Heart right ventricle (tissue), 16 donors: ENCODE results near the gene CSAD. TPM values are rescaled to one million over a fixed set of nuclear protein-coding genes. Genes with fewer than 3 reads are reported as not detected.

Source experiments
- ATAC-seq, 8 donors: fragments of 200-7000 bp; cut with Tn5 transposase; one replicate each; pipeline ENCODE4 v1.9.1; 2020; ENCODE audit warnings: mild to moderate bottlenecking in 8 of 8, moderate library complexity in 8 of 8, moderate number of reproducible peaks in 1 of 8
- DNase-seq, 2 donors: peaks; one replicate each; pipeline ENCODE4 v3.0.0-alpha.2; 2020
- H3K27ac ChIP-seq, 10 donors: fragments of 200-600 bp; sonication (generic) in 2 of 10; one replicate each; pipeline versions ENCODE4 v1.5.0 to v1.8.0; 2020 to 2022; ENCODE audit warnings: mild to moderate bottlenecking in 3 of 10
- H3K27me3 ChIP-seq, 7 donors: fragments of 200-600 bp; one replicate each; pipeline ENCODE4 v1.8.0; 2021 to 2022; ENCODE audit warnings: mild to moderate bottlenecking in 2 of 7
- H3K36me3 ChIP-seq, 9 donors: fragments of 200-600 bp; sonication (generic) in 1 of 9; one replicate each; pipeline versions ENCODE4 v1.5.0 to v1.8.0; 2020 to 2022; ENCODE audit warnings: mild to moderate bottlenecking in 2 of 9
- H3K4me1 ChIP-seq, 9 donors: fragments of 200-600 bp; sonication (generic) in 1 of 9; one replicate each; pipeline versions ENCODE4 v1.5.0 to v1.8.0; 2020 to 2022; ENCODE audit warnings: mild to moderate bottlenecking in 4 of 9
- H3K4me3 ChIP-seq, 10 donors: fragments of 200-600 bp; sonication (generic) in 2 of 10; one replicate each; pipeline versions ENCODE4 v1.5.0 to v1.8.0; 2020 to 2022; ENCODE audit warnings: mild to moderate bottlenecking in 7 of 10, moderate library complexity in 2 of 10
- H3K9me3 ChIP-seq, 11 donors: fragments of 200-600 bp in 10 of 11; sonication (generic) in 2 of 11; one replicate each; pipeline versions ENCODE4 v1.5.0 to v1.8.0; 2013 to 2022; ENCODE audit warnings: mild to moderate bottlenecking in 2 of 11, control low read depth in 1 of 11, moderate library complexity in 1 of 11
- CTCF ChIP-seq, 9 donors: fragments of 200-600 bp; sonication (generic) in 2 of 9; IDR thresholded peaks; one replicate each; pipeline versions ENCODE4 v1.5.0 to v1.8.0; 2021 to 2022; ENCODE audit warnings: antibody characterized with exemption in 9 of 9, mild to moderate bottlenecking in 5 of 9, moderate library complexity in 1 of 9
- WGBS, 2 donors: extraction: QIAGEN DNeasy Blood & Tissue Kit; methylation state at CpG; one replicate each; pipeline ENCODE4 v1.1.7; 2013; ENCODE audit warnings: inconsistent platforms in 1 of 2; 5-methylcytosine and 5-hydroxymethylcytosine counted together
- intact Hi-C, 10 donors: fragments of 100-400 bp; cut with DNase I; formaldehyde crosslinking; loops; one replicate each; pipeline versions ENCODE4 v1.11.1 to v1.14.2; 2022
- polyA plus RNA-seq, 2 donors: library from polyadenylated mRNA; stranded (reverse); fragments of 200-250 nt; gene quantifications; one replicate each; pipeline ENCODE4 v1.2.3, GENCODE V29; 2013
- total RNA-seq, 10 donors: library from RNA; stranded (reverse); fragmentation: NEBNext Ultra II Directional in 3 of 10; extraction: Animal tissue kit (Norgen Biotek cat#: 25700) in 3 of 10; gene quantifications; one replicate each; pipeline versions ENCODE4 v1.2.1 to v1.2.4, GENCODE V29; 2021 to 2023
- donor health status: Arrhythmogenic right ventricular cardiomyopathy.
- donor health status: ischemic (EF 13 %, LVEDD 7.1; RV severe dilation, severe dysfunction).
- donor health status: healthy with polysubstance abuse.
- donor health status: DM: no; HTN: yes; CAD: no.
- donor health status: DM: no; HTN: no; CAD: no.
- donor health status: ischemic (EF 25% LVEDD 6.9; RV normal size, moderate dysfunction).
- donor health status: ischemic (EF 25% LVEDD 5.7; RV mildly dilated, moderate dysfunction).
- donor health status: healthy.
- donor health status: DM: yes; HTN: yes; CAD: no.
- donor health status: Ischemic cardiomyopathy.
- donor health status: ischemic (EF 35%, LVEDD 5.7; RV mildly dilated, moderate dysfunction).
- donor health status: nonischemic (EF 11% LVEDD 7.7; RV severe dilation, severe dysfunction).
- donor health status: DM: yes; HTN: yes; CAD: no.
- donor health status: PGD.
- donor health status: ischemic (EF 29% LVEDD 5.4; RV normal size, mild dysfunction).
- donor health status: nonischemic (EF 23%, LVEDD 6.1; RV moderate dilation, normal function).

Gene CSAD
- total and polyA plus RNA-seq, 12 donors, result 8.0 to 76.4 (median 9.5) TPM

- DNase-seq, result no peak
- WGBS, 2 donors, result 90 to 92% methylated on average over 10 of the region's 10 CpGs
- no peak for TF ChIP-seq CTCF (IDR thresholded peaks at IDR 0.05)
Measured at GRCh38 chr12:53122961-53123468, 57.7 kb downstream of the CSAD start.

GRCh38 chr12:53120685-53121525, 59.8 kb downstream of the CSAD start:
- ATAC-seq (no peak), DNase-seq (no peak)
- 67 to 82% methylated on average over 12 of the region's 12 CpGs for WGBS, 2 donors
- Histone ChIP-seq H3K4me1 (peaks cover 0 to 9% (median 2%) of the 10 kb centered on the region in 9 donors), H3K9me3 (no peaks in the 10 kb centered on the region), H3K27ac (no peak overlapping the region), H3K27me3 (no peaks in the 10 kb centered on the region), H3K36me3 (no peaks in the 10 kb centered on the region), H3K4me3 (no peak overlapping the region)
- TF ChIP-seq CTCF (IDR thresholded peaks at IDR 0.05), result no peak
- intact Hi-C loops, result no loop called here

More at GRCh38 chr12:53122961-53123468, 57.7 kb downstream of the CSAD start:
- Histone ChIP-seq H3K27ac (no peak overlapping the region), H3K36me3 (no peaks in the 10 kb centered on the region), H3K4me3 (no peak overlapping the region), H3K4me1 (no peaks in the 10 kb centered on the region), H3K27me3 (no peaks in the 10 kb centered on the region), H3K9me3 (no peaks in the 10 kb centered on the region)
- intact Hi-C loops, result no loop called here
- ATAC-seq, result peak in 1 of 8 donors; percentile 20

GRCh38 chr12:53118751-53119300, 61.9 kb downstream of the CSAD start:
- Histone ChIP-seq H3K27me3 (no peaks in the 10 kb centered on the region), H3K27ac (no peak overlapping the region), H3K4me3 (no peak overlapping the region), H3K4me1 (peaks cover 0 to 14% (median 3%) of the 10 kb centered on the region in 9 donors), H3K9me3 (no peaks in the 10 kb centered on the region), H3K36me3 (no peaks in the 10 kb centered on the region)
- ATAC-seq (no peak), DNase-seq (no peak)
- intact Hi-C loops, result loop anchor here in 2 of 10 donors (5.0 to 10.0 kb wide), 2 partner anchors 33 to 56 kb away; no protein-coding TSS in a partner anchor
- TF ChIP-seq CTCF (IDR thresholded peaks at IDR 0.05), result no peak
- 91 to 94% methylated on average over 8 of the region's 8 CpGs for WGBS, 2 donors

GRCh38 chr12:53115891-53116648, 64.7 kb downstream of the CSAD start:
- intact Hi-C loops, result loop anchor here in 2 of 10 donors (5.0 to 10.0 kb wide), 2 partner anchors 36 to 59 kb away; no protein-coding TSS in a partner anchor
- no peak for TF ChIP-seq CTCF (IDR thresholded peaks at IDR 0.05)
- Histone ChIP-seq H3K9me3 (no peaks in the 10 kb centered on the region), H3K27me3 (no peaks in the 10 kb centered on the region), H3K4me3 (no peak overlapping the region), H3K36me3 (no peaks in the 10 kb centered on the region), H3K4me1 (peaks cover 0 to 14% (median 3%) of the 10 kb centered on the region in 9 donors), H3K27ac (peak overlapping the region; percentile 43 to 89 (median 78))
- 63 to 70% methylated on average over 8 of the region's 8 CpGs for WGBS, 2 donors
- peak in 1 of 2 donors; percentile 43 for DNase-seq
- ATAC-seq, result peak; percentile 74 to 95 (median 86)
